ENCODE data around the gene FAM124A. TPM values are rescaled to one million over a fixed set of nuclear protein-coding genes. Genes with fewer than 3 reads are reported as not detected.

Gene FAM124A
- total and polyA plus RNA-seq, 10 donors = 2.6 to 39.9 (median 23.7) TPM

GRCh38 chr13:51249255-51249654, 27.1 kb downstream of the FAM124A start:
- H3K4me1 ChIP-seq = peaks cover 8 to 30% (median 16%) of the 10 kb centered on the region in 6 donors
- no peaks in the 10 kb centered on the region for H3K27me3 ChIP-seq (replicated peaks in 1 of 7)
- WGBS, 5 donors = 96 to 100% (median 98%) methylated on average over 1 of the region's 1 CpG
- no peak for DNase-seq
- intact Hi-C loops (cut with DNase I; ENCODE audit: low total_unique reads) = no loop called here
- H3K9me3 ChIP-seq = no peaks in the 10 kb centered on the region
- H3K4me3 ChIP-seq = no peak overlapping the region
- no peak overlapping the region for H3K27ac ChIP-seq
- peaks cover 0 to 18% (median 4%) of the 10 kb centered on the region in 6 donors for H3K36me3 ChIP-seq
- TF ChIP-seq CTCF (IDR thresholded peaks at IDR 0.05 in 8 of 11, conservative IDR thresholded peaks at IDR 0.05 in 3 of 11) (no peak), POLR2A (IDR thresholded peaks at IDR 0.05) (no peak), POLR2AphosphoS5 (IDR thresholded peaks at IDR 0.05) (no peak)

GRCh38 chr13:51249770-51250741, 27.9 kb downstream of the FAM124A start:
- TF ChIP-seq POLR2A (IDR thresholded peaks at IDR 0.05) (no peak), POLR2AphosphoS5 (IDR thresholded peaks at IDR 0.05) (no peak), CTCF (IDR thresholded peaks at IDR 0.05 in 8 of 11, conservative IDR thresholded peaks at IDR 0.05 in 3 of 11) (peak in 5 of 11 experiments; percentile 18 to 53 (median 39))
- Histone ChIP-seq H3K4me3 (no peak overlapping the region), H3K9me3 (no peaks in the 10 kb centered on the region), H3K4me1 (peaks cover 8 to 38% (median 16%) of the 10 kb centered on the region in 6 donors), H3K36me3 (peaks cover 0 to 17% (median 4%) of the 10 kb centered on the region in 6 donors), H3K27me3 (replicated peaks in 1 of 7) (no peaks in the 10 kb centered on the region), H3K27ac (no peak overlapping the region)
- 85 to 96% (median 90%) methylated on average over 4 of the region's 4 CpGs for WGBS, 5 donors
- no peak for DNase-seq
- intact Hi-C loops (cut with DNase I; ENCODE audit: low total_unique reads) = no loop called here

- no peak for DNase-seq
- no peaks in the 10 kb centered on the region for H3K27me3 ChIP-seq (replicated peaks in 1 of 7)
- H3K27ac ChIP-seq = no peak overlapping the region
- peaks cover 8 to 38% (median 17%) of the 10 kb centered on the region in 6 donors for H3K4me1 ChIP-seq
- H3K9me3 ChIP-seq = no peaks in the 10 kb centered on the region
- no peak overlapping the region for H3K4me3 ChIP-seq
- TF ChIP-seq CTCF (IDR thresholded peaks at IDR 0.05 in 8 of 11, conservative IDR thresholded peaks at IDR 0.05 in 3 of 11) (no peak), POLR2AphosphoS5 (IDR thresholded peaks at IDR 0.05) (no peak)
- peaks cover 0 to 21% (median 4%) of the 10 kb centered on the region in 6 donors for H3K36me3 ChIP-seq
- intact Hi-C loops (cut with DNase I; ENCODE audit: low total_unique reads) = no loop called here
- 94 to 97% (median 96%) methylated on average over 22 to 31 of the region's 31 CpGs for WGBS, 5 donors
These were observed 29.3 kb downstream of the FAM124A start for GRCh38 chr13:51251480-51251879.

- no peak for TF ChIP-seq CTCF (IDR thresholded peaks at IDR 0.05 in 8 of 11, conservative IDR thresholded peaks at IDR 0.05 in 3 of 11)
- no peak for TF ChIP-seq POLR2AphosphoS5 (IDR thresholded peaks at IDR 0.05)
- no peak for TF ChIP-seq POLR2A (IDR thresholded peaks at IDR 0.05)
- Histone ChIP-seq H3K9me3 (no peaks in the 10 kb centered on the region), H3K27me3 (replicated peaks in 1 of 7) (no peaks in the 10 kb centered on the region), H3K4me1 (peaks cover 8 to 29% (median 16%) of the 10 kb centered on the region in 6 donors), H3K4me3 (no peak overlapping the region), H3K27ac (peak overlapping the region in 6 of 8 donors; percentile 12 to 59 (median 53)), H3K36me3 (peaks cover 0 to 37% (median 4%) of the 10 kb centered on the region in 6 donors)
- DNase-seq = no peak
- intact Hi-C loops (cut with DNase I; ENCODE audit: low total_unique reads) = no loop called here
- 20 to 40% (median 33%) methylated on average over 4 of the region's 4 CpGs for WGBS, 5 donors
These were observed 30.8 kb downstream of the FAM124A start for GRCh38 chr13:51252954-51253532.
